Left cardiac atrium (tissue), 4 donors: ENCODE results near the gene NFIA. TPM values are rescaled to one million over a fixed set of nuclear protein-coding genes. Genes with fewer than 3 reads are reported as not detected.

Experiments
- ATAC-seq, 2 donors: fragments of 200-7000 bp; cut with Tn5 transposase; one replicate each; pipeline ENCODE4 v1.9.1; 2020; ENCODE audit warnings: mild to moderate bottlenecking in 2 of 2, moderate library complexity in 2 of 2
- DNase-seq: peaks from one replicate; pipeline ENCODE4 v3.0.0-alpha.2; 2020
- intact Hi-C, 2 donors: fragments of 100-400 bp; cut with DNase I; formaldehyde crosslinking; loops; one replicate each; pipeline versions ENCODE4 v1.14.1 to v1.15.1; 2022 to 2023
- total RNA-seq, 2 donors: library from RNA; stranded (reverse); fragmentation: NEBNext Ultra II Directional; extraction: Animal tissue kit (Norgen Biotek cat#: 25700); gene quantifications; one replicate each; pipeline ENCODE4 v1.2.1, GENCODE V29; 2021
- donor health status: DM: no; HTN: yes; CAD: no.
- donor health status: DM: no; HTN: yes; CAD: no; lungs with severe emphysema.
- donor health status: DM: yes; HTN: yes; CAD: no.
- donor health status: Dilated cardiomyopathy.

Gene NFIA
- total RNA-seq, 2 donors from 2014 or later, result 94.1 to 97.8 TPM

DNA sequence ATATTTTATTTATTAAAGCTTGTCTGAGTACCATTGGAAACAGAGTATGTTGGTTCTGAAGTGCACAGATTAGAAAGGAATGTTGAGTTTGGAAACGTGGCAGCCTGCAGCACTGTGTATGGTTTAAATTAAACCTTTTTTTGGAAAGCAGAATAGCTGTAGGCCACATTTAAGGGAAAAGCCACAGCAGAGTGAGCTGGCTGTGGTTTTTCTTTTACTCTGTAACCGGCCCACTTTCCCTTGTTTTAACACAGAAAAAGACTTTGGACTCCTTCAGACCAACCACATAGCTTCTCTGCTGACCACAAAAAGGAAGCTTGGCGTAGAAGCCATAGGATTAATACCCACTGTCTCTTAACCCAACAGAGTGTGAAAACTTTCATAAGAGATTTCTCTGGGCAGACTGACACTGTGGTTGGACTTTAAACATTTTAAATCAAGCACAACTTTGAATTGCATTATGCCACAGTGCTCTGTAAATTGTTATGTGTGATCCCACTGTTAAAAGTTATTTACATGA lies 75.2 kb downstream of the NFIA start:
- intact Hi-C loops, result no loop called here
- DNase-seq (no peak), ATAC-seq (peak; percentile 77 to 84)

DNA sequence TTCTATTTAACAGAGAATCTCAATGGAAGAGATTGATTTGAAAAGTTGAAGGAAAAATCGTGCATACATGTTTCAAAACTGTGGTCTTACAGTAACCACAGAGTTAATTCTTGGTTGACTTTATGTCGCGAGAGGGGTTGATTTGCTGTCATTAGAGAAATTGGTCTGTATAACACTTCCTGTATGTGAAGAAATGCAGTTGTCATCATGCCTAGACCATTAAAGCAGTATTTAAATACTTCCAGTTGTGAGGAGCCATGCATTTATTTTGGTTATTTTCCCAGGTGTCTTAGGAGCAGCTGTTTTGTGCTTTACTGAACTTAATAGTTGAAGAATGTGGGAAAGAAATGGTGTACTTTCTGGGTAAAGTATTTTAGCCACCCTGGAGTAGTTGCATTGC lies 76.2 kb downstream of the NFIA start:
- ATAC-seq (no peak), DNase-seq (no peak)
- intact Hi-C loops, result no loop called here

- intact Hi-C loops, result no loop called here
- no peak for ATAC-seq
- DNase-seq, result no peak
Observed at GRCh38 chr1:61160526-61160925, 78.2 kb downstream of the NFIA start.

DNA sequence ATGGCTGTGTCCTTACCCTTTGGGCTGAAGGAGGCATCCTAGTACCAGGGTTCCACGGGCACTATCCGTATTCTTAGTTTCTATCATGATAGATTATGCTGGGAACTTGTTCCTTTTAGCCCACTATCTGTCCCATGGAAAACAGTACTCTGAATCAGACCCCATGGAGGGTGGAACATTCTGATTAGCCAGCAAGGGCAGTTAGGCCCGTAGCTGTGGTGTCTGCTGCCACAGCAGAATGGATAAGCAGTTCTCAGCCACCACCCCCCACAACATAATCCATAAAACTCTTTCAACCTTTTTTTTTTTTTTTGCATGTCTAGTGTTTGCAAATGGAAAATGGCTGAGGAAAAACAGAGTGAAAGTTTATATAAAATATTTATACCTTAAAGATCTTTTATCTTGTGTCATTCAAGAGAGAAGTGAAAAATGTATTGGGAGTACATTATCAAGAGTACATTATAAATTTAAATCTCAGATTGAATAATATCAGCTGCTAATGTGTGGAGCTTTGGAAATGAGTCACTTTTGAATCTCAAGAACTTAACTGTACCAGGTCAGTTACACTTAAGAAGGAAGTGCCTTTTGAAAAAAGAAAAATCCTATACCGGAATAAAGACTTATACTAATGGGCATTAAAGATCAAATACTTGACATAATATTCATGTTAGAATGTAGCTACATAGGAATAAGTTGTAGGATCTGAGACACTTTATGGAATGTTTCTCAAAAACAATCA lies 80.3 kb downstream of the NFIA start:
- intact Hi-C loops, result no loop called here
- ATAC-seq (no peak), DNase-seq (no peak)

DNA sequence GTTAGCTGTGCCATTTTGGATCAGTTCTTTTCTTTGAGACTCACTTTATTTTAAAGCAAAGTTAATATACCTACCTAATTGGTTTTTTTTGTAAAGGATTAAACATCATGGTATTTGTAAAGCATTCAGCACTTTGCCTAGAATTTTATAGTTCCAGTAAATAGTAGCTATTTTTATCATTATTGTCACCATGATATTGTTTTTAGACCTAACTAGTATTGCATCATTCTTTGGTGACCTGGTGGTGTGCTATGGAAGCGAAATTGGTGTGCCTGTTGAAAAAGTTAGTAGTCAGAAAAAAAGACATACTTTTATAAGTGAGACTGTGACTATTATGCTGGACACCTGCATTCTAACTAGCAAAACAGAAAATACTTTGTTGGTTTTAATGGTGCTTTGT lies 81.0 kb downstream of the NFIA start:
- no peak for DNase-seq
- no peak for ATAC-seq

DNA sequence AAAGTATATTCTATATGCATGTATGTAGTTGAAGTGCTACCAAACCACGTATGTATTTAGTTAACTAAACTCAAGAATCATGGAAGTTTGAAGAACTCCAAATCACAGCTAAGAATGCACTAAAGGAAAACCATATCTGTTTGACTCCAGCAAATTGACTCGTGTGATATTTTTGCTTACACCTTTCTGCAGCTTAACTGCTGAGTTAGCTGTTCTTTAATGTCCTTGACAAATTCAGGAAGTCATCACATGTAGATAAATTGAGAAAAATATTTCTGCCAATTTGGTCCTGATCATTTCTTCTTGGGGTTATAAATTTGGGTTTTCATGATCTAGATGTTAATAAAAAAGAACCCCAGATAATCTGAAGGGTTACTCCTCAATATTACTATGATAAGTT lies 83.0 kb downstream of the NFIA start:
- intact Hi-C loops, result no loop called here
- DNase-seq (no peak), ATAC-seq (no peak)

More for the DNA sequence above, 81.0 kb downstream of the NFIA start:
- intact Hi-C loops, result no loop called here

DNA sequence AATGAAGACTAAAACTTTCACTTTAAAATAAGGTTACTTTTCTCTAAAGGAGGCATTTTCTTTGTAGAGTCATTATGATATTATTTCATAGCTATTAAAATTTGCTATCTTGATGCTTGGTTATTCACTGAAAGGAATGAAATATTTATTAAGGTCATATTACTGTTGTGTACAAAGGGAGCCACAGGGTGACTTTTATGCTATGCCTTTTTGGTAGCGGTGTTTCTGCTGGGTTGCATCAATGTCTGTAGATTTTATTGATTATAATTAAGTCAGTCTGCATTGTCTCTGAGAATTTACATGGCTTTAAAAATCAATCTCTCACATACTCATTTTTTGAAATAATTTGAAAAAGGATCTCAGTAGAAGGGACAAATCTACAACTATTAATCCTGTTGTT lies 84.9 kb downstream of the NFIA start:
- intact Hi-C loops, result no loop called here
- no peak for ATAC-seq

DNA sequence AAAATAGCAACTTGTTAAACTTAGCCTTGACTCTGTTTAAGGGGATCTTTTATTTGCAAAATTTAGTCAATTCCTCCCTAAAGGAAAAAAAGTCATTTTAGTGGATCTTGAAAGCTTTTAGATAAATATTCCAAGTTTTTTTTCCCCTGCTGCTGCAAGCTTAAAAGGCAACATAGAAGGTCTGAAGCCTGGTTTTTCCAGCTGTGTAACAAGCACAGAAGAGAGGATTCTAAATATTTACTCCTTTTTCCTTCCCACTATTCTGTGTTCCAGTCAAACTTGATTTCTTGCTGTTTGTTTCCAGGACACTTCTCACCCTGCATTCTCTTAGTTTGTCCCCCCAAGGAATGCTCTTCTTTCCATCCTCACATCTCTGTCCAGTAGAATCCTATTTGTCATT lies 86.7 kb downstream of the NFIA start:
- ATAC-seq (no peak), DNase-seq (no peak)
- intact Hi-C loops, result no loop called here

More for the DNA sequence above, 84.9 kb downstream of the NFIA start:
- no peak for DNase-seq

DNA sequence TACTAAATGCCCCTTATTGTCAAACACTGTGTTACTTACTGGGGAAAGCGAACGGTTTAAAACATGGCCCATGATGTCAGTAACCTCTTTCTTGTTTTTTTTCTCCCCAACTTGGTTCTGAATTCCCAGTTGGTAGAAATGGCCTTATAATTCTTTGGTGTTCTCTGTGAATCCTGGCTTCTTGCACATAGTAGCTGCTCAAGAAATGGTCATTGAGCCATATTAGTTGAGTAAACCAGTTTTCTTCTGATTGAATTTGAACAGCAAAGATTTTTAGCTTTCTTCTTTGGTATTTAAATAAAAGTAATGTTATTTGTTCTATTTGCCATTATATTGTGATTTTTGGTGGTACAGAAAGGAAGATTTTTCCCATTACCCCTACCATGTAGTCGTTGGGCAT lies 87.3 kb downstream of the NFIA start:
- ATAC-seq (no peak), DNase-seq (no peak)
- intact Hi-C loops, result no loop called here

- DNase-seq, result no peak
- peak in 1 of 2 donors; percentile 73 for ATAC-seq
- intact Hi-C loops, result no loop called here
Observed at GRCh38 chr1:61170328-61171238, 88.2 kb downstream of the NFIA start.

DNA sequence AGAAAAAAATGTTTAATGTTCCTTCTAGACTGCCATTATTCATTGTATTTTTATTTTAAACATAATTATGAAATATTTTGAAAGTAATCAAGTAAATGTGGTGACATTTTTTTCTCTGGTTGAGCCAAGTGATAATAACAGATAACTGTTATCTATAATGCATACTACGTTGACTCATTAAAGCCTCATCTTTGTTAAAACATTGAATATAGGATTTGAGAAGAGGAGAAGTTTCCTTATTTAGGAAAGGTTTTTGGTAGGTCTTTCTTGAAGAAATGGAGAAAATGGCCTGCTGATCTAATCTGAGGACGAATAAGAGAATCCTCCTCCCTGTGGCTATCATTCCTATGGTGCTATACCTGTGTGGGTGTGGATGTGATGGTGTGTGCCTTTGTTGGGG lies 89.0 kb downstream of the NFIA start:
- intact Hi-C loops, result no loop called here
- ATAC-seq, result no peak

DNA sequence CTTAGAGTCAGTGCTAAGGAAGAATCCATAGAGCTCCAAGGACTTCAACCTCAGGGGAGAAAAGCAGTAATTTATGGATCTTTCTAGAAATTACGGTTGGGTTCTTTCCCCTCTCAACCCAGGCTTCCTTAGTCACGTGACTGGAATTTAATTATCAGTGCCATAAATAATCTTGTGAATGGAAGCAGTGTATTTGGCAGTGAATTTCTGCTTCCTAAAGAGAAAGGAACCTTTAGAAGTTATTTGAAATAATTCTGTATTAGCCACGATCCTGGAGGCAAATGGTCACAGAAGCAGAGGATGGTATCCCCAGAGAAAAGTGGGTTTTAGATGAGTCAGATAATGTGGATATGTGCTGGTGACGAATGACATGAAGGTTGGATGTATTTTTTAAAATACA lies 89.6 kb downstream of the NFIA start:
- DNase-seq (no peak), ATAC-seq (no peak)
- intact Hi-C loops, result no loop called here

More for the DNA sequence above, 89.0 kb downstream of the NFIA start:
- no peak for DNase-seq

DNA sequence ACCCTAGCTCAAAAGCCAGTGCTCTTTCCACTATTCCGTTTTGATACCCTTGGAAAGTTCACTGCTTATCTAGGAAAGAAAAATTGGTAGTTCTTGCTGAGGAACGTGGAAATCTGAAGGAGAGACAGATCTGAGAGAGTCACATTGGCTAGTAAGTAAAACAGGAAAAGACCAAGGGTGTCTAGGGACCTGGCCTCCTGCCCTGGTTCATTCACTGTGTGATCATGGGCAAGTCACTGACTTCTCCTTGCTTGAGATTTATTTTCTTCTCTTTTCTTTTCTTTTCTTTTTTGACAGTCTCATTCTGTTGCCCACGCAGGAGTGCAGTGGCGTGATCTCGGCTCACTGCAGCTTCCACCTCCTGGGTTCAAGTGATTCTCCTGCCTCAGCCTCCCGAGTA lies 90.8 kb downstream of the NFIA start:
- ATAC-seq (peak; percentile 60 to 62), DNase-seq (peak; percentile 57)
- intact Hi-C loops, result no loop called here

DNA sequence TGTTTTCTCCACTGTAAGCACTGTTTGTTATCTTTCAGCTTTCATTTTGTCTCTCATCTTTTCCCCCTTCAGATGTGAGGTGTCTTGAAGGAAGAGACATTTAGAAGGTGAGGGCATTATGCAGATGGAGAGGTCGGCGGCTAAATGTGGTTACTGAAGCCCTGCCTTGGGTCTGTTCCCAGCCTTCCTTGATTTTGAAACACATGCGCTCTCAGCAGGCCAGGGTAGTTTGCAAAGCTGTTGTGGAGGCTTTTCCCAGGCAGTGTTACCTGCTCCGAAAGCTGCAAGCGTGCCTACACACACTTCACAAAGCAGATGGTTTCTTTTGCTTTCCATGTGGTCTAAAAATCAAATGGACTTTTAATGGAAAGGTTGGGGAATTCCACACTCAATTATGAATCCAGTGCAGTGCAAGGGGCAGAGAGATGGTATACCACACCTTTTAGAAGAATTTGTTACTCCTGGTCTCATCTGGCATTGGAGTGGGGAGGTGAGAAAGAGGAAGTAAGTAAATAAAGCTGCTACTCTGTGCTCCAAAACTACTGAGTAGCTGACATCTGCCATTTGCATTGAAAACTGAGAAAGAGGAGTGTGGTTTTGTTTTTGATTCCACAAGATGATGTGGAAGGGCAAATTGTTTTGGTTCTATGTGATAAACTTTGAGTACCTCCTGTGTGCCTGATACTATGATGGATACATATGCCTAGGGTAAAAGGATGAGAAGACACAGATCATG lies 91.9 kb downstream of the NFIA start:
- intact Hi-C loops, result no loop called here
- ATAC-seq (no peak), DNase-seq (no peak)

- intact Hi-C loops, result loop anchor here in 1 of 2 donors (5.0 kb wide), 1 partner anchor 44 kb away; no protein-coding TSS in a partner anchor
Observed at GRCh38 chr1:61175976-61176375, 93.6 kb downstream of the NFIA start.

GRCh38 chr1:61181067-61182038 lies 99.0 kb downstream of the NFIA start:
- ATAC-seq (no peak), DNase-seq (no peak)
- intact Hi-C loops, result loop anchor here in 1 of 2 donors (5.0 to 10.0 kb wide), 2 partner anchors 99 to 127 kb away; partner anchors contain the start of gene NFIA

More at GRCh38 chr1:61175976-61176375, 93.6 kb downstream of the NFIA start:
- DNase-seq (no peak), ATAC-seq (peak; percentile 23 to 25)

DNA sequence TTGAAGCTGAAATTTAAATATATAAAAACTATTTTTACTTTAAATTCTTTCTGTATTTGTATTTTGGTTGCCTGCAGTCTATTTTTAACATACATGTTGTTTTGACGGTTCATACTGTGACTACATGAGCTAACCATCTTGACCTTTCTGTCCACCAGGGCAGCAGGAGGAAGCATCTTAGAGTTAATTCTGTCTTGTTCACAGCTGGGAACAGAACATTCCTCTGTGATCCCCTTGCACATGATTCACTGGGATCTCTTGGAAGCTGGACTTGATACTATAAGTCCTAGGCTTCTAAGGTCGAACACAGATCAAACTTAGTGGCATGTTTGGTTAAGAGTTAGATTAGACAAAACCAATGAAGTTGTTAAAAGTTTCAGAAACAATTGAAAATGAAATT lies 99.7 kb downstream of the NFIA start:
- DNase-seq (no peak), ATAC-seq (peak in 1 of 2 donors; percentile 14)

DNA sequence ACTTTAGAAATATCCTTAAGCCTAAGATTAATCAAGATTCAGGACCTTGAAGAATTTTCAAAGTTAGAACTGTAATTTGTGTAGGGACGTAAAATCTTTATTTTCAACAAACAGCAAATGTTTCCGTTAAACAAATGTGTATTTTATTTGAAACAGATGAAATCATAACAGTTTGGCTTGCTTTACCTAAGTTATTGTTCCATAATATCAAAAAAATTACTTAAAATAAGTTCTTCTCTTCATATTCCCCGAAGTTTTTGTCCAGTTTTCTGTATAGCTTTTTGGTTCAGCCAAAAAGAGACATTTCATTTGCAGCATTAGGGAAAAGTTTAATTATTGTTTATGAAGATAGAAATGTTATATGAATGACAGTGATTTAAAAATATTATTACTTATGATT lies 100.1 kb downstream of the NFIA start:
- intact Hi-C loops, result loop anchor here in 1 of 2 donors (5.0 to 10.0 kb wide), 2 partner anchors 100 to 128 kb away; partner anchors contain the start of gene NFIA
- ATAC-seq (no peak), DNase-seq (no peak)

More for the DNA sequence above, 99.7 kb downstream of the NFIA start:
- intact Hi-C loops, result loop anchor here in 1 of 2 donors (5.0 to 10.0 kb wide), 2 partner anchors 100 to 127 kb away; partner anchors contain the start of gene NFIA
